COR-L47 (cell line): ENCODE measurements around the gene KRTAP12-2.
"Not testable (repeated sequence)": the region's sequence is repeated elsewhere in the genome, so short reads cannot be mapped to it uniquely, and the experiment has no call there.

ENCODE experiments used
- DNase-seq: peaks from one replicate; lab custom pipeline; 2025; lab: John Stamatoyannopoulos, UW

The KRTAP12-2 gene

DNA sequence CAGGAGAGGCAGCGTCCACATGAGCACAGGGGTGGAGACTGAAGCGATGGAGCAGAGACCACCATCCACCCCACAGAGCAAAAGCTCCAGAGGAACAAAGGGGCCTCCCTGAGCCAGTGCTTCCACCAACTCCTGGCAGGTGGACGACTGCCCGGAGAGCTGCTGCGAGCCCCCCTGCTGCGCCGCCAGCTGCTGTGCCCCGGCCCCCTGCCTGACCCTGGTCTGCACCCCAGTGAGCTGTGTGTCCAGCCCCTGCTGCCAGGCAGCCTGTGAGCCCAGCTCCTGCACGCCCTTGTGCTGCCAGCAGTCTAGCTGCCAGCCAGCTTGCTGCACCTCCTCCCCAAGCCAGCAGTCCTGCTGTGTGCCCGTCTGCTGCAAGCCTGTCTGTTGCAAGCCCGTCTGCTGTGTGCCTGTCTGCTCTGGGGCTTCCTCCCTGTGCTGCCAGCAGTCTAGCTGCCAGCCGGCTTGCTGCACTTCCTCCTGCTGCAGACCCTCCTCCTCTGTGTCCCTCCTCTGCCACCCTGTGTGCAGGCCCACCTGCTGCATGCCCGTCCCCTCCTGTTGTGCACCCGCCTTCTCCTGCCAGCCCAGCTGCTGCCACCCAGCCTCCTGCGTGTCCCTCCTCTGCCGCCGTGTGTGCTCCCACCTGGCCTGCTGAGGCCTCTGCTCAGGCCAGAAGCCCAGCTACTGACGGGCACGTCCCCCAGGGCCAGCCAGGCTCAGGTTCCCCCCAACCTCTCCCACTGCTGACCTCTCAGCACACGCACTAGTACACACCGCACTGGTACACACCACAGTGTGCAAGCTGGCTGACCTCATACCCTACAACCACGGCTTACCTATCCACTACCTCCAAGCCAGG, 35.6 kb upstream of the KRTAP12-2 start:
- DNase-seq, result peak; percentile 84

DNA sequence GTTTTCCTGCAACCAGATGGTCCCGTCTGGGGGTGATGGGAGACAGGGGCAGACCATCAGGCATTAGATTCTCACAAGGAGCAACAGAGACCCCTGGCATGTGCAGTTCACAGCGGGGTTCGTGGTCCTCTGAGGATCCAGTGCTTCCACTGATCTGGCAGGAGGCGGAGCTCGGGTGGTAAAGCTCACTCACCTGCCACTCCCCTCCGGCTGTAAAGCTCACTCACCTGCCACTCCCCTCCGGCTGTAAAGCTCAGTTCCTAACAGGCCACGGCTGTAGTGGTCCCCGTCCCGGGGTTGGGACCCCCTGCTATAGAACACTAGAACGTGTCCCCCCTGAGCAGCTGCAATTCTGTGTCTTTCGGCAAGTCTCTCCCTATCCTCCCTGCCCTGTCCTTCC, 34.8 kb upstream of the KRTAP12-2 start:
- peak; percentile 60 for DNase-seq

DNA sequence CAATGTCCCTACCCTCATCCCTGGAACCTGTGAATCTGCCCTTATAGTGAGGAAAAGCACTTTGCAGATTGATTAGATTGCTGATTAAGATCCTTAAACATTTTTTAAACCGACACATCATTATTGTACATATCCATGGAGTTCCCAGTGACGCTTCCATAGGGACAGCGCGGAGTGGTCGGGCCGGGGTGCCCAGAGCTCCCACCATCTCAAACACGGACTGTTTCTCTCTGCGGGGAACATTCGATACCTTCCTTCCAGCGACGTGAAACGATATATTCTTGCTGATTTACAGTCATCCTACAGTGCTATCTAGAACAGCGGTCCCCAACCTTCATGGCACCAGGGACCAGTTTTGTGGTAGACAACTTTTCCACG, 34.3 kb upstream of the KRTAP12-2 start:
- DNase-seq, result no peak

DNA sequence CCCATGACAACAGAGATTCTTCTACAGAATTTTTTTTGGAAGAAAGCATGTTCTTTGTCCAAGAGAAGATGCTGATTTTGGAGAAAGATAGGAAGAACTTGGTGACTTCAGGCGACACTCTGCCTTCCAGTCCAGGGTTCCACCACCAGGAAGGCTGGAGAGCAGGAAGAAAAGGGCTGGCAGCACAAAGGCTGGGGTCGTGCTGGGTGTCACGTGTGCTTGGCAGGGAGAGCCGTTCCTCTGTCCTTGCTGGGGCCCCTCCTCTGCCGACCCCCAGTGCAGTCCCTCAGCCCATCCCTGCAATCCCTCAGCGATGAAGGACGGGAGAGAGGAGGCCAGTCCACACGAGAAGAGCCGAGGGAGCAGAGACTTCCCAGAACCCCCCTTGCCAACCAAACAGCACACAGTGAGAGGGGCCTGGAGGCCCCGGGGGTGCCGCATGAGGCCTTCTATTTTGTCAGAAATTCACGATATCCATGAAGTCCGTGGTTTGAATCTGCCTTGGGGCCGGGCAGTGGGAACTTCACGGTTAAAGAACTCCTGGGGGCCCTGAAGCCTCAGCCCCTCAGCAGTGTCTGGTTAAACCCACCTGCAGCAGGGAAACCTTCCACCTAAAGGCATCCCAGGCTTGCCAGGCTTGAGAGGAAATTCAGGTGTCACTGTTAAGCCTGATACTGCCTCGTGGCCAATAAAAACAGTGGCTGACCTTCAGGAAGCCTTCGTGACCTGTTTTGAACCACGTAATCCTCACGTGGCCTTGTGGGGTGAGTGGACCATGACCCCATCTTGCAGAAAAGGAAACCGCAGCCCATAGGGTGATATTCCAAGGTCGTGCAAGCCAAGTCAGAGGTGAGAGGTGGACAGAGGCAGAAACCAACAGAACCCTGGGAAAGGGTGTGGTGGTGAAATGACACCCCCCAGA, 33.6 kb upstream of the KRTAP12-2 start:
- DNase-seq, result no peak

DNA sequence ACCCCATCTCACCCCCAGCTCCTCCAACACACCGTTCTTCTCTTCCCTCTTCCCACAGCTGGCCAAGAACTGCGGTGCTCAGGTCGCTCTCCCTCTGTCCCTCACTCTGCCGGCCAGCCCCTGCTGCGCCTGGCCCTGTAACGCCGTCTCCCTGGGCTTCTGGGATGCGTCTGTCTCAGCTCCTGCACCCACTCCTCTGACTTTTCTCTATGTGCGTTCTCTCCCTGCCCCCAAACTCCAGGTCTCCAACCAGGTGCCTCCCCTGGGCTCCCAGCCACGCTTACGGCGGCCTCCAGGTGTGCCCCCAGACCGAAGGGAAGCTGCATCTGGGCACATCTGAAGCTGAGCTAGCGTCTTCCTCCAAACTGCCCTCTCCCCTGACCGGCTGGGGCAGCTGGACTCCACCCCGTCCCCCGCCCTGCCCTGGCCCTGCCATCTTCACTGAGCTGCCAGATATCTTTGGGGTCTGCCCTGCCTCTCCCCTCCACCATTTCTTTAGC, 32.8 kb upstream of the KRTAP12-2 start:
- no peak for DNase-seq

DNA sequence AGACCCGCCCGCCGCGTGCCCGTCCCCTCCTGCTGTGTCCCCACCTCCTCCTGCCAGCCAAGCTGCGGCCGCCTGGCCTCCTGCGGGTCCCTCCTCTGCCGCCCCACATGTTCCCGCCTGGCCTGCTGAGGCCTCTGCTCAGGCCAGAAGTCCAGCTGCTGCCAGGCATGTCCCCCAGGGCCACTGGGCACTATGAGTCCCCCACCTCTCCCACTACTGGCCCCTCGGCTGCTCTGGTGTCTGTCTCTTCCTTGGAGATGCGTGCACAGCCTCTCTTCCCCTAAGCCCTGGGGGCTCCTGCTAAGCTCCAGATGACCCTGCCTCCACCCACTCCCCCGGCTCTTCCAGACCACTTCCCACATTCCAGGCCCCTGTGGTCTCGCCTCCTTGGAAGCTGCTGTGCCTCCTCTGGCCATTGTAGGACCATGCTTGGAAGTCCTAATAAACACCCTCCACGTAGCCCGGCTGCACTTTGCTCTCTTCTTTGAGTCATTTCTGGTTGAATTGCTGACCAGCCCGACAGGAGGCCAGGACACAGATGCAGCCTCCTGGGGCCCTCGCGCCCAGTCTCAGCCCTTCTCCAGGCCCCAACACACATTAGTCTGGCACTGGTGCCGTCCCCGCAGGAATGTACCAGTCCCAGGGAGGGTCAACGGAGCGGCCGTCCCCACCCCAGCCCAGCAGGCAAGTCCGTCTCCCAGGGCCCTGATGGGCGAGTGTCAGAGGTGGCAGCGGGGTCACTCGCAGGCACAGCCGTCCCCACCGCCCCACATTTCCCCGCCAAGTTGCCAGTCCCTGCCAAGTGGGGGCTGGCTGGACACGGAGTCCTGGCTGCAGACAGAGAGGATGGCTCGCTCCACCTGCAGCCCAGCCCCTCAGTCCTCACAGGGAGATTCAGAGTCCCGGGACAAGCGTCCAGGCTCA, 31.3 kb upstream of the KRTAP12-2 start:
- DNase-seq, result peak; percentile 50

DNA sequence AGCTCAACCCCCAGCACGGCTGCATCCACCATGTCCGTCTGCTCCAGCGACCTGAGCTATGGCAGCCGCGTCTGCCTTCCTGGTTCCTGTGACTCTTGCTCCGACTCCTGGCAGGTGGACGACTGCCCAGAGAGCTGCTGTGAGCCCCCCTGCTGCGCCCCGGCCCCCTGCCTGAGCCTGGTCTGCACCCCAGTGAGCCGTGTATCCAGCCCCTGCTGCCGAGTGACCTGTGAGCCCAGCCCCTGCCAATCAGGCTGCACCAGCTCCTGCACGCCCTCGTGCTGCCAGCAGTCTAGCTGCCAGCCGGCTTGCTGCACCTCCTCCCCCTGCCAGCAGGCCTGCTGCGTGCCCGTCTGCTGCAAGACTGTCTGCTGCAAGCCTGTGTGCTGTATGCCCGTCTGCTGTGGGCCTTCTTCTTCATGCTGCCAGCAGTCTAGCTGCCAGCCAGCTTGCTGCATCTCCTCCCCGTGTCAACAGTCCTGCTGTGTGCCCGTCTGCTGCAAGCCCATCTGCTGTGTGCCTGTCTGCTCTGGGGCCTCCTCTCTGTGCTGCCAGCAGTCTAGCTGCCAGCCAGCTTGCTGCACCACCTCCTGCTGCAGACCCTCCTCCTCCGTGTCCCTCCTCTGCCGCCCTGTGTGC, 30.6 kb upstream of the KRTAP12-2 start, which contains the start of gene KRTAP10-12:
Gene KRTAP10-12 (plus strand): TSS at position 1 of the 639 bp plus-strand sequence. CDS start 30 bp downstream, at position 31.
- DNase-seq, result not testable (repeated sequence)

DNA sequence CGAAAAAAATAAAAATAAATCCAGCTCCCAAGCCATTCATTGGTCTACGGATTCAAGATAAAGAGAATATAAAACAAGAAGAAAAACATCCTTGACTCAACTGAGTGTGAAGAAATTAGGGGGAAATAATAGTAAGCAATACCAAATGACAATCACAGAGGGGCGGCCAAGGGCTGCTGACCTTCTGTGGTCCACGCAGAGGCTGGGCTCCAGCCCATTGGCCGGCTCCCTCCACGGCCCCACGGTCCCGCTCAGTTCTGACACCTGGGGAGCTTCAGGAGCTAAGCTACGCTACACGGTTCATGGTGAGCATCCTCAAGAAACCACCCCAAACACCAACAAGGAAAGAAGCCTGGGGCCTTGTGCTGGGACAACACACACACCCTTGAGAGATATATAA, 29.8 kb upstream of the KRTAP12-2 start:
- DNase-seq, result no peak

DNA sequence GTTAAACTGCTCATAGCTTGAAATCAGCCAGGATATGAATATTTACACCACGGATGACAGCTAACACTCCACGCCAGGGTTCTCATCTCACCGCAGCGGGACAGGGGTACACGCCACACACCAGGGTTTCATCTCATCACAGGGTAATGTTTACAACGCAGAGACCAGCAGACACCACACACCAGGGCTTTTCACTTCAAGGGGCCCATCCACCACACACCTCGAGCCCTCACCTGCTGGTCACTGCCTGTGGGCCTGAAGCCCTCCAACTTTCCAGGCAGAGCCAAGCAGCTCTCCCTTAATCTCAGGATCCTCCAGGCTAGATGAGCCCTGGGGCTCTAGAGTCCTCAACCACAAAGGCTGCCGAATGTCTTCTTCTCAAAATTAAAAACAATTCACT, 28.9 kb upstream of the KRTAP12-2 start:
- no peak for DNase-seq

DNA sequence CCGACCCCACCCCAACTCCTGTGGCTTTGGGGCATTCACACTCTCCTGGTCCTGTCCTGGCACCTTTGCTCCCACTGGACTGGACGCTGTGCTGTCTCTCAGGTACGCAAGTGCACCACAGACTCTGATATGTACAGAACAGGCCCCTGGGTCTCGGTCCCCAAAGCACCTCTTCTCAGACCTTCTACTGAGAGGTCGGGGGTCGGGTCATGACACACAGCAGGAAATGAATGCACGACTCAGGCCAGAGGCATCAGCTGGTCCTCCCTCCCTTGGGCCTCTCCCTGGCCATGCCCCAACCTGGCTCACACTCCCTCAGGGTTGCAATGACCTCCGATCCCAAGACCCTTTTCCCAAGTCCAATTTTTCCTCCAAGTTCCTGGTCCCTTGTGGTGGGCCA, 28.5 kb upstream of the KRTAP12-2 start:
- no peak for DNase-seq

DNA sequence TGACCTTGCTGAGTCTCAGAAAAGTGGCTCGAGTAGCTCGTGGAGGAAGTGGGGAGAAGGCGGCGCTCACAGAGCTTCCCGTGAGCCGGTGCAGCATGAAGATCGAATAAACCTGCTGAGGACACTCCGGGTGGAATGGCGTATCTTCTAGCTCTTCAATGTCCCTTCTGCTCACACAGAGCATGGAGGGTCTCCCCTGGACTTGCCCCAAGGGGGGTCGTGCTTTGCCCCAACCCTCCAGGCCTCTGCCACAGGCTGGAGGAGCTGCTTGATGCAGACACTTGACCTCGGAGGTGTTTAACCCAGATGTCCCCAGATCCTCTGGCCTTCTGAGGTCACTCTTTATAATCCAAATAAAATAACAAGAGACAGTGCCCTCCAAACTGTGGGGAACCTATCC, 28.0 kb upstream of the KRTAP12-2 start:
- DNase-seq, result no peak

DNA sequence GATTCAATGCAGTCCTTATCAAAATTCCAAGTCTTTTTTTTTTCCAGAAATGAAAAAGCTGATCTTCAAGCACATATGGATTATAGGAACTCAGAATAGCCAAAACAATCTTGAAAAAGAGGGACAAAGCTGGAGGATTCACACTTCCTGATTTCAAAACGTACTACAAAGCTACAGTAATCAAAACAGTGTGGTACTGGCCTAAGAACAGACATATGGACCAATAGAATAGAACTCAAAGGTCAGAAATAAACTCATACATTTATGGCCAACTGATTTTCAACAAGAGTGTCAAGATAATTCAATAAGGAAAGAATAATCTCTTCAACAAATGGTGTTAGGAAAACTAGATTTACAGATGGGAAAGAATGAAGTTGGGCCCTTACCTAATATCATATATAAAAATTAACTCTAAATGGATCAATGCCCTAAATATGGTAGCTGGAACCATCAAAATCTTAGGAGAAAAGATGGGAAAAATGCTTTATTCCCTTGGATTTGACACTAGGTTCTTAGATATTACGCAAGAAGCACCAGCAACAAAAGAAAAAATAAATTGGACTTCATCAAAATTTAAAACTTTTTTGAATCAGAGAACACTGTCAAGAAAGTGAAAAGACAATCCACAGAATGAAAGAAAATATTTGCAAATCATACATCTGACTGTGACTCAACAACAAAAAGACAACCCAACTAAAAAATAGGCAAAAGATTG, 26.2 kb upstream of the KRTAP12-2 start:
- DNase-seq, result no peak

DNA sequence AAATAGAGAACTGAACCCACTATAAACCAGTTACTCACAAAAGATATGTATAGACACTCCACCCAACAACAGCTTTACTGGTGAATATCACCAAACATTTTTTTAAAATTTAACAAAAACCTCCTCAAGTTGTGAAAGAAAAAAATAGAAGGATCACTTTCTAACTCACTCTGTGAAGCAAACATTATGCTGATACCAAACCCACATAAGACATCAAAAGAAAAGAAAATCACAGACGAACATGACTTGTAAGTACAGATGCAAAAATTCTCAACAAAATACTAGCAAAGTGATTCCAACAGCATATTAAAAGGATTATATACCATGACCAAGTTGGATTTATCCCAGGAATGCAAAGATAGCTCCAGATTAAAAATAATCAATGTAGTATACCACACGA, 25.0 kb upstream of the KRTAP12-2 start:
- DNase-seq, result no peak

DNA sequence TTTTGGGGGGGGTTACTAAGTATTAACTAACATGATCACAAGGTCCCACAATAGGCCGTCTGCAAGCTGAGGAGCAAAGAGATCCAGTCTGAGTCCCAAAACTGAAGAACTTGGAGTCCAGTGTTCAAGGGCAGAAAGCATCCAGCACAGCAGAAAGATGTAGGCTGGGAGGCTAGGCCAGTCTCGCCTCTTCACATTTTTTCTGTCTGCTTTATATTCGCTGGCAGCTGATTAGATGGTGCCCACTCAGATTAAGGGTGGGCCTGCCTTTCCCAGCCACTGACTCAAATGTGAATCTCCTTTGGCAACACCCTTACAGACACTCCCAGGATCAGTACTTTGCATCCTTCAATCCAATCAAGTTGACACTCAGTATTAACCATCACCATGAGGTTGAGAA, 23.0 kb upstream of the KRTAP12-2 start:
- DNase-seq, result not testable (repeated sequence)

DNA sequence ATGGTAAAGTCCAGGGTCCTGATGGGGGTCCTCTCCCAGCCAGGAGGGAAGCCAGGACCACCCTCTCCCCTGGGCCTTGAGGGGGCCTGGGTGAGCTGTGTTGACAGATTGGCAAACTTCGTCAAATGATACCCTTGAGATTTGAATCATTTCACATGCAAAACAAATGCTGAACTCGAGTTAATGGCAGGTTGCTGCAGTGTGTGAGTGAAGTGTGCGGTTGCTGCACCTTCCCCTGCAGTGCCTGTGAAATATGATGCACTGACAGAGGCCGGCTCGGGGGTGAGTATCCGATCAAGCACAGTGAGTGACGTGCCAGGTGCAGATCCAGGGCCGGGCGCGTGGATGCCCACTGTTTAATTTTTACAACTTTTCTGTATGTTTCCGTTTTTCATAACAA, 20.9 kb upstream of the KRTAP12-2 start:
- no peak for DNase-seq

DNA sequence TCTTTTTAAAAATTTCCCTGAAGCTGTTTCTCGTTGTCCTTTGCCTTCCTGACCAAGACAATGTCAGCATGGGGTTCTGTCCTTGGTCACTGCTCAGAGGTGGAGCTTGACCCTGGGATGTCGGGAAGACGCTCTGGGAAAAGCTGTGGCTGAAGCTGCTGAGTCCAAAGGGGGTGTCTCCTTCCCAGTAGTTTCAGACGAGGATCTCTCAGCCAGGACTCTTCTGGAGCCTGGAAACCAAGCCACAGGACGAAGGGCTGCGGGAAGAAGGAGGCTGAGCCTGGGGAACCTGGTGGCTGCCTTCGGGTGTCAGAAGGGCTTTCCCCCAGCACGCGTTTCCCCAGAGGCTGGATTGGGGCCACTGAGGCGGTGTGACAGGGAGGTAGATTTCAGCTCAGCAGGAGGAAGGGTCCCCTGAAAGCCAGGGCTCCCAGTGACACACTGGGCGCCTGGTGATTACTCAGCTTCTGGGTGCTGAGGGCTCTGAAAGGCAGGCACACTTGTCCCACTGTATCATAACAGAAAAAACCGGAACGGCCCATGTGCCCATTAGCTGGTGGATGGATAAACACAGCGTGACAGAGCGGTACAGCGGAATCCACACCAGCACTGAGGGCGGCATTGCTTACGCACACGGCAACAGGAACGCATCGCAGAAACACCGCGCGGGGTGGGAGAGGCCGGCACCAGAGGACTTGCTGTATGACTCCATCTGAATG, 20.3 kb upstream of the KRTAP12-2 start:
- no peak for DNase-seq

DNA sequence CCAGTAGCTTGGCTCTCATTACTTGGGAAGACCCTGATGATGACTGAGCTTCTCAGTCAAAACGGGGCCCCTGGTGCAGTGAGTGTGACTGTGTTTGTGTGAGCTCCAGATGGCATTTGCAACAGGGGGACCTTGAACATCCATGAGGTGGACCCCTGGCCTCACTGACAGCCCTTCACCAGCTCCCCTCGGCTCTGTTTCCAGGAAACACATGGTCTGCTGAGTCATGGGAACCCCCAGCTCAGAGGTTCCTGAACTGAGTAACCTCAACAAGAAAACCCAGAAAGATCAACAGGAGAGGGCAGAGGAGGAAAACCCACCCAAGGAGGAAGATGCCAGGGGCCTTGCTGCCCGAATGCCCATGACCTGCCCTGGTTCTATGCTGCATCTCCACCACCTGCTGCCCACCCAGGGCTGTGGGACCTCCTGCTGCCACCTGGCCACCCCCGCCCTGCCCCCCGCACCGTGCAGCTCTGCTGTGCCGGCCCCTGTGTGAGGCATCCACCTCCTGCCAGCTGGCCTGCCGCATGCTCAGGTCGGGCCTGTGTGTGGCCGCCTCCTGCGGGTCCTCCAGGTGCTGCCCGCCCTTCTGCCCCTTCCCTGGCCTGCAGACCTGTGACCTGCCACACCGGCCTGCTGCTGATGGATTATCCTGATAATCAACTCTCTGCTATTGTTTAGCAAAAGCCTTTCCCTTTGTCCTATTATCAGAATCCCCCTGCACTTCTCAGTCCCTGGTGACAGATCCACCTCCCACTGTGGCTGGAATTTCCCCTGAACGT, 19.5 kb upstream of the KRTAP12-2 start:
- DNase-seq, result no peak

DNA sequence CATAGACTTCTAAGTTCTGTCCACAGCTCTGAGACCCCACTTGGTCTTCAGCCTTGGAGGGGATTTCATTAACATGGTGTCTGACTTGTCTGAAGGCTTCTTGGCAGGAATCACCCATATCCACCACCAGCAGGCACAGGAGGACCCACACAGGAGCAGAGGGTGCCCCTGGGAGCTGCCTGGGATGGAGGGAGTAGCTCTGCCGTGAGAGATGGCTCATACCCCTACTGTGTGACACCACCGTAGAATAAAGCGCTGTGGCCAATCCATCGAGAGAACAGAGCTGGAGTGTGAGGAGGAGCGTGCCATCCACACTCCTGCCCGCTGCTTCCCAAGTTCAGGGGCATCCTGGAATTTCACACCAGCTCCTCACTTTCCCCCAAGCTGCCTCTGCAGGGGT, 18.3 kb upstream of the KRTAP12-2 start:
- DNase-seq, result not testable (repeated sequence)

DNA sequence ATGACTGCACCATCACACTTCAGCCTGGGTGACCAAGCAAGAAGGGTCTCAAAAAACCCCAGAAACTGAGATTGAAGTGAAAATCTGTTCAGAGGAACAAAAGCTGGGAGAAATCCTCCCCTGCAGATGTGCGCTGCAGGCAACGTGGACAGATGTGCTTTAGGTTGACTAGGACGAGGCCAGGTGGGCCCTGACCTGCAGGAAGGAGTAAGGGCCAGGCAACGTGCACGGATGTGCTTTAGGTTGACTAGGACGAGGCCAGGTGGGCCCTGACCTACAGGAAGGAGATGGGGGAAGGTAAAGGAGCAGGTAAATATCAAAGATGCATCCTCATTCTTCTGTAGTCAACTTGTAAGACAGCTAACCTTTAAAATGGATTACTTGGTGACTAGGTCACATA, 17.8 kb upstream of the KRTAP12-2 start:
- DNase-seq, result no peak
